Activated CD8-positive, alpha-beta memory T cell treated with anti-CD3 and anti-CD28 coated beads, Interleukin-2, amount 10 ng/mL, durations not matched to agents 7 days and 5 days (primary cell): ENCODE results near the gene PDLIM3. TPM values are rescaled to one million over a fixed set of nuclear protein-coding genes. Genes with fewer than 3 reads are reported as not detected.
"Not testable (repeated sequence)": the region's sequence is repeated elsewhere in the genome, so short reads cannot be mapped to it uniquely, and the experiment has no call there.

Experiments used
- ATAC-seq: fragments of 150-1000 bp; cut with Tn5 transposase; one replicate; pipeline ENCODE4 v1.10.0; 2021; ENCODE audit warnings: moderate library complexity
- CTCF ChIA-PET: fragments of 350-600 bp; sonication (Branson Sonifier 250); formaldehyde crosslinking; loops from one replicate; lab custom pipeline; 2021; ENCODE audit warnings: antibody characterized with exemption; lab: Charles Lee
- DNase-seq: peaks from one replicate; pipeline ENCODE4 v3.0.0-alpha.2; 2020
- H3K27ac Mint-ChIP-seq: one replicate; pipeline ENCODE4 v1.8.0; 2021; ENCODE audit warnings: mild to moderate bottlenecking, mixed read lengths
- H3K27me3 Mint-ChIP-seq: one replicate; pipeline ENCODE4 v1.8.0; 2021; ENCODE audit warnings: mixed read lengths
- H3K36me3 Mint-ChIP-seq: one replicate; pipeline ENCODE4 v1.8.0; 2021; ENCODE audit warnings: mild to moderate bottlenecking, mixed read lengths
- H3K4me1 Mint-ChIP-seq: one replicate; pipeline ENCODE4 v1.8.0; 2021; ENCODE audit warnings: mixed read lengths
- H3K4me3 Mint-ChIP-seq: one replicate; pipeline ENCODE4 v1.8.0; 2021; ENCODE audit warnings: mild to moderate bottlenecking, moderate library complexity, mixed read lengths
- H3K9me3 Mint-ChIP-seq: one replicate; pipeline ENCODE4 v1.8.0; 2022; ENCODE audit warnings: low read depth, mixed read lengths
- total RNA-seq, 2 experiments: library from RNA; stranded (reverse); gene quantifications; one replicate each; pipeline ENCODE4 v1.2.3, GENCODE V29; 2021

PDLIM3 gene
- total RNA-seq, 2 experiments from 2014 or later = not detected

DNA sequence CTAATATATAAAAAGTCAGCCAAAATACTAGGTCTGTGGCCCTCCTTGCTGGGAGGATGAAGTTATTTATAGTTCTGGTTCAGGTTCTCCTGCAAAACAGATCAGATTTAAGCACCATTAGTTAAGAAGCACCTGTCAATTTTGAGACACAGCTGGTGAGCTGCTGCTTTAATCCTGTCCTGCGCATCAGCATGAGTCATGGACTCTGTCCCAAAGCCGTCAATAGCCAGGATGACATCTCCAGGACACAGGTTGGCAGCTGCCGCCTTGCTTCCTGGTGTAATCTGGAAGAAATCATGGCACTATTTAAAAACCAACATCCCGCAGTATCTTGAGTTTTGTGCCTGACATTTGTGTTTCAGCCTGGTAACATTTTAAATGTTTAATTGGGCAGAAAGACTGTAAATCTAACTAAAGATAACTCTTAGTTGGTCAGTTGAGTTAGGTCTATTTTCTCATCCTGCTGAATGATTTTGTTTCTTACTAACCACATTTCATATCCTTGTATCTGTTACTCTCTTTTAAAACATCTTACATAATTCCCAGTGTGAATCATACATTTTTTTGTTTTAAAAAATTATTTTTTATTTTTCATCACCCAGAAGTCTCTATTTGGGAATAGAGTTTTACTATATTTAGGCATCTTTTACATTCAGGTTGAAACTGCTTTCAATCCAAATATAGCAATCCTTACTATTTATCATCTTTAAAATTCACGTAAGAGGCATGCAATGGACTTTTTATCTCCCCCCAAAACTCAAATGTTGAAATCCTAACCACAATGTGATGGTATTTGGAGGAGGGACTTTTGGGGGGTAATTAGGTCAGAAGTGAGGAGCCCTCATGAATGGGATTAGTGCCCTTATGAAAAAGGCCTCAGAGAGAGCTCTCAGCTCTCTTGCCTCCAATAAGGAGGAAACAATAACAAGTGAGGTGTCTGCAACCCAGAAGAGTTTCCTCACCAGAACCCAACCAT lies 10.1 kb downstream of the PDLIM3 start:
- H3K27ac Mint-ChIP-seq = no peak overlapping the region
- ATAC-seq (no peak), DNase-seq (no peak)
- peaks cover 3% of the 10 kb centered on the region for H3K9me3 Mint-ChIP-seq
- no peak overlapping the region for H3K4me3 Mint-ChIP-seq
- H3K36me3 Mint-ChIP-seq = no peaks in the 10 kb centered on the region
- H3K4me1 Mint-ChIP-seq = no peaks in the 10 kb centered on the region
- peaks cover 44% of the 10 kb centered on the region for H3K27me3 Mint-ChIP-seq
- CTCF ChIA-PET = no interaction called here

DNA sequence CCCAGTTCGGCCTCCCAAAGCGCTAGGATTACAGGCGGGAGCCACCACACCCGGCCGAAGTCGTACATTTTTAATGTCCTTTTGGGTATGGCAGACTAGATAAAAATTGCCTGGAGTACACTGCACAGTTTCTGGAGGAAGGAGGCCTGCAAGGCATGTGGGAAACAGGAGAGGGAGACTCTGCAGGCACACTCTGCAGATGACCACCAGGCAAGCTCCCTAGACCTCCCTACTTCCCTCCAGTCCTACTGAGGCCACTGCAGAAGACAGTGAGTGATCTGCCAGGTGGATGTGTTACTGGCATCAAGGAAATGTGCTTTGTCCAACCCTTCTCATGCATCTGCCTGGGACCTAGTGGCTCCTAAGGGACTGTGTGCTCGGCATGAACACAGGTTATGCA lies 11.4 kb downstream of the PDLIM3 start:
- Mint-ChIP-seq H3K27ac (no peak overlapping the region), H3K4me1 (no peaks in the 10 kb centered on the region)

DNA sequence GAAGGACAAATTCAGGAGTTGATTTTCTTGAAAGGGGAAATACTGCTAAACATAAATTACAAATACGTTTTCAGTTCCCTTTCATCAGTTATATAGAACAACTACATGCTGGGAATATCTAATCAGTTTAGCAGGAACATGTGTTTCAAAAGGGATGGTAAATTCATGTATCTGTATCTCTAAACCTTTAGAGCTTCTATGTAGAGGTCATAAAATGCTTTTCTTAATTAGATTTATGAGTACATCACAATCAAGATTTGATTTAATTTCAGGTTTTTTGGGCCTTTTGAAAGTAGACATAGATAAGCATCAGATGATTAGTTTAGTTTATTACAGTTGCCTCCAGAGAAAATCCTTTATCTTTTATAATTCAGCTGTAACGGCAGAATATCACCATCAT lies 12.9 kb downstream of the PDLIM3 start:
- Mint-ChIP-seq H3K27me3 (peaks cover 43% of the 10 kb centered on the region), H3K4me3 (no peak overlapping the region), H3K36me3 (no peaks in the 10 kb centered on the region), H3K9me3 (peaks cover 3% of the 10 kb centered on the region), H3K27ac (no peak overlapping the region), H3K4me1 (no peaks in the 10 kb centered on the region)
- DNase-seq (no peak), ATAC-seq (no peak)
- CTCF ChIA-PET = no interaction called here

More for the DNA sequence above, 11.4 kb downstream of the PDLIM3 start:
- H3K9me3 Mint-ChIP-seq = peaks cover 3% of the 10 kb centered on the region
- H3K36me3 Mint-ChIP-seq = no peaks in the 10 kb centered on the region
- CTCF ChIA-PET = no interaction called here
- H3K27me3 Mint-ChIP-seq = peaks cover 42% of the 10 kb centered on the region
- no peak overlapping the region for H3K4me3 Mint-ChIP-seq
- no peak for ATAC-seq
- DNase-seq = no peak

DNA sequence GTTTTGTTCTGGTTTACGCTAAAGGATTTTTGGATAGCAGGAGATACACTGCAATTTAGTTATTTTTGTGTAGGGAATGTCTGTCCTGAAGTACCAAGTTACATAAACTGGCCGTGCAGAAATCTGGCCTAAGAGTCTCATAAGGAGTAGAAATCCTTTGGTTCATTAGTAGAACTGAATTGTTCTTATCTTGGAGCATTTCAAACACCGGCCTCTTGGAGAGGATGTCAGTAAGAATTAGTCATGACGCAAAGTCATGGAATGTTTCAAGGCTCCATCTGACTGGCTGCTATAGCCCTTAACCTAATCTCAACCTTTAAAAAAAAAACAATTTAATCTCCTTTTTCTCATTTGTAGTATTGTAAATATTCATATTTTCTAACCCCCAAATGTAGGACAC lies 15.2 kb downstream of the PDLIM3 start:
- ATAC-seq = no peak
- Mint-ChIP-seq H3K4me1 (no peaks in the 10 kb centered on the region), H3K9me3 (no peaks in the 10 kb centered on the region), H3K36me3 (no peaks in the 10 kb centered on the region), H3K4me3 (no peak overlapping the region), H3K27me3 (peaks cover 42% of the 10 kb centered on the region), H3K27ac (no peak overlapping the region)
- no peak for DNase-seq
- CTCF ChIA-PET = no interaction called here

DNA sequence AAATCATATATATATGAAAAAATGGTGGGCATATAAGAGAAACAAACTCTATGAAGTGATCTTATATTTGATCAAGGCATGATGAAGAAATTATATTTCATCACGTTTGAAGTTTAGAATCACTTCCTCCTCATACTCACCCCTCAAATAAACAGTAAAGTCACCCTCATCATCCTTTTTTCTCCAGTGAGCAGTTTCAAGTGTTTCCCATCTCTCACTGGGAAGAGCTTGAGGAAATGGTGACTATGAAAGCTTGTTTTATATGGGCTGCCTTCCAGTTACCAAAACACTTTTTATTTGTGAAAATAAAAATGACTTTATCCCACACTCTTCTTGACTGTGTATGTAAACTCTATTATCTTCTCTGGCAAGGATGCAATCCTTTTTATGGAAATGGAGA lies 16.8 kb downstream of the PDLIM3 start:
- Mint-ChIP-seq H3K9me3 (no peaks in the 10 kb centered on the region), H3K4me3 (no peak overlapping the region), H3K27ac (no peak overlapping the region), H3K27me3 (peaks cover 46% of the 10 kb centered on the region), H3K4me1 (peaks cover 5% of the 10 kb centered on the region), H3K36me3 (no peaks in the 10 kb centered on the region)
- ATAC-seq (no peak), DNase-seq (no peak)
- CTCF ChIA-PET = interaction anchor here (1.4 kb wide), 1 partner anchor 16 kb away, joined by 5 read pairs; the partner anchor contains the start of gene PDLIM3

DNA sequence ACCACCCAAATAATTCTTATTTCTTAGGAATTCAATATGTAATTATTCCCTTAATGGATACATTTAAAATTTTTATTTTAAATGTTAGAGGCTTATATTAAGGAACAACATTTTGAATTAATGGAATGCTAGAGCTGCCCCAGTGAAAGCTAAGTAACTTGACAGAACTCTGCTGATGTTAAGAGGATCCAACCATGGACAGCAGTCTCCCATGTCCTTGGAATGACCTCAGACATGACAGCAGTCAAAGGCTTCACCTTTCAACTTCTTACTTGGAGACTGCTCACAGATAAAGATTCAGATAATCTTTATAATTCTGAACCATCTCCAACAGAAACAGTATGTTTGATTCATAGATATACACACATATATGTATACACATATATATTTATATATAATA lies 17.2 kb downstream of the PDLIM3 start:
- Mint-ChIP-seq H3K27me3 (peaks cover 47% of the 10 kb centered on the region), H3K36me3 (no peaks in the 10 kb centered on the region), H3K4me1 (peaks cover 9% of the 10 kb centered on the region), H3K9me3 (no peaks in the 10 kb centered on the region), H3K27ac (no peak overlapping the region), H3K4me3 (no peak overlapping the region)
- ATAC-seq (no peak), DNase-seq (no peak)
- CTCF ChIA-PET = interaction anchor here (1.4 kb wide), 1 partner anchor 16 kb away, joined by 5 read pairs; the partner anchor contains the start of gene PDLIM3

DNA sequence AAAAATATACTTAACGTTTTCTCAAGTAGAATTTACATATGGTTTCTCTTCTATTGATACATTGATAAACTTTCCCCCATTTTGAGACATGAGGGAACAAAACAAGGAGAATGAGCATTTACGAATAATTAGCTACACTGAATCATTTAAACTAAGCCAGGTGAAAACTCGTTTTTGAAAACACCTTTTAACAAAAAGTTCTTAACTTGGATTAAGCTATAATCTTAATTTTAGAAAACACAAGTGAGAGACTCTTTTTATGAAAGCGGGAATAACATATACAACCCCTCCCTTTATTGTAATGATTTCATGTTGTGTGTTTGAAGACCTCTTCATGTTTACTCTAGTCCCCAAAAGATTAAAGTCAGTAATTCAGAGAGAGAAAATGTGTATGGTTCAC lies 20.1 kb downstream of the PDLIM3 start:
- CTCF ChIA-PET = no interaction called here
- H3K36me3 Mint-ChIP-seq = no peaks in the 10 kb centered on the region
- DNase-seq (no peak), ATAC-seq (no peak)
- no peak overlapping the region for H3K27ac Mint-ChIP-seq
- peaks cover 11% of the 10 kb centered on the region for H3K4me1 Mint-ChIP-seq
- no peak overlapping the region for H3K4me3 Mint-ChIP-seq
- peaks cover 71% of the 10 kb centered on the region for H3K27me3 Mint-ChIP-seq
- H3K9me3 Mint-ChIP-seq = no peaks in the 10 kb centered on the region

DNA sequence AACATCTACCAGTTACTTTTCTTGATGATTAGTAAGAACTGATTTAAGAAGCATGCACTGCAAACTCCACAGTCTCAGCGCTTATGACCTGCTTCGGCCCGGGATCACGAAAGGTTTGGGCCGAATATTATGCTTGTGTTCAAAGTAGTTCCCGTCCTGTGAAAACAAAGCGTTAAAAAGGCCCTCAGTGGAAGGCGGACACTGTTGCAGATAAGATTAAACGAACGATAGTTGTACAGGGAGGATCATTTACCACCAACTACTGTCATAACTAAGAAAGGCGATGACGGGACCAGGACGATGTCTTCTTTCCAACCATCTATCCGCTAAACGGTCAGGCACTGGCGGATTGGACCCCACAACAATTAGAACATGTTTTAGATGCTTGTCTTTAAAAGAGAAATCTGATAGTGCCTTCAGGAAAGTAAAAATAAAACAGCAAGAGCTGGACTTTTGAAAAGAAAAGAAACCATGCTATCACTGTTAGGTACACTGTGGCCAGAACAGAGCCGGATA lies 21.1 kb downstream of the PDLIM3 start:
- Mint-ChIP-seq H3K27ac (no peak overlapping the region), H3K36me3 (no peaks in the 10 kb centered on the region), H3K27me3 (peaks cover 77% of the 10 kb centered on the region), H3K9me3 (no peaks in the 10 kb centered on the region), H3K4me1 (peaks cover 11% of the 10 kb centered on the region), H3K4me3 (no peak overlapping the region)
- no peak for DNase-seq
- CTCF ChIA-PET = no interaction called here
- ATAC-seq = no peak

DNA sequence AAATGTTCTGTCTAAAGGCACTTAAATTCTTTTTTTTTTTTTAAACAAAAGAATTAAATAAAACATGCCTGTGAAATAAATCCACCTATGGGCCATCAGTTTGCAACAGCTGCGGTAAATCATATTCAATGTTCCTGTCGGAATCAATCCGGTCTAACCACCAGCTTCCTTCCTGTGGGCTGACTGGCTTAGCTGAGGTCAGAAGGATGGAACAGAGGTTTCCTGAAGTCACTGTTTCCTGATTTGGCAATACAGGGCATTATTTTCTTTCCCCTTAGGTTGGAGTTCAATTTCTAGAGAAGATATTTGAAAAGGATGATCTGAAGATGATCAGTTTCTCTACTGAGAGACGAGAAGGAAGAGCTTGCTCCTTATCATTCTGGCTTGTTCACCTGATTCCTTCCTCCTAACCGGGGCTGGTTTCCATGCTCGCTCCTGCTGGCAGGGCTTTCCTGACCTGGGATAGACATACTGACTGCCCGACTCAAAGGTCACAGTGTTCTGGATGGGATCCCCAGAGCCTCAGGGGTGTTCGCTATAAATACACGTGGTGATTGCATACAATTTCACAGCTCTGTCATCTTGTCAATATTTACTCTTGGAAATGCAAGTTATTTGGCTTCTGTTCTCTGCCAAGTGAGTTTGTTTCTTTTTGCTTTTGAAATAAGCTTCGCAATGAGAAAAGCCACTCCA lies 21.7 kb downstream of the PDLIM3 start:
- Mint-ChIP-seq H3K27me3 (peaks cover 76% of the 10 kb centered on the region), H3K4me1 (peaks cover 11% of the 10 kb centered on the region), H3K27ac (no peak overlapping the region), H3K9me3 (no peaks in the 10 kb centered on the region), H3K36me3 (no peaks in the 10 kb centered on the region), H3K4me3 (no peak overlapping the region)
- CTCF ChIA-PET = no interaction called here
- DNase-seq (peak; percentile 57), ATAC-seq (no peak)

DNA sequence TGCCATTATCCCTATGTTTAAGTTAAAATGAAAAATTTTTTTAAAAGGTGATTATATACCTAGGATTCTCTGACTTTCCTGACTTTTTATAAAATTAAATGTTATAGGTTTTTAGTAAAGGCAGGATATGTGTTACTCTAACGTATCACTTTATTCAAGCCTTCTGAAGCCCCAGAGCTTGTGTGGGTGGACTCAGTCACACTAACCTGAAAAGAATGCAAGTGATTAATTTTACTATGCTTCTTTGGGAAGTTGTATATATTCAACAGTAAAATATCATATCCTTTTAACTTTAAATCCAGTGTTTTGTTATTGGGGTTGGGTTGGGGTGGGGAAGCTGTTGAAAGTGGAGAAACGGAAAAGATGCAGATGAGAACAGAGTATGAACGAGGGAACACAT lies 22.8 kb downstream of the PDLIM3 start:
- Mint-ChIP-seq H3K27ac (no peak overlapping the region), H3K4me1 (peaks cover 11% of the 10 kb centered on the region), H3K4me3 (no peak overlapping the region), H3K36me3 (no peaks in the 10 kb centered on the region), H3K27me3 (peaks cover 81% of the 10 kb centered on the region), H3K9me3 (no peaks in the 10 kb centered on the region)
- ATAC-seq (no peak), DNase-seq (no peak)
- CTCF ChIA-PET = no interaction called here

DNA sequence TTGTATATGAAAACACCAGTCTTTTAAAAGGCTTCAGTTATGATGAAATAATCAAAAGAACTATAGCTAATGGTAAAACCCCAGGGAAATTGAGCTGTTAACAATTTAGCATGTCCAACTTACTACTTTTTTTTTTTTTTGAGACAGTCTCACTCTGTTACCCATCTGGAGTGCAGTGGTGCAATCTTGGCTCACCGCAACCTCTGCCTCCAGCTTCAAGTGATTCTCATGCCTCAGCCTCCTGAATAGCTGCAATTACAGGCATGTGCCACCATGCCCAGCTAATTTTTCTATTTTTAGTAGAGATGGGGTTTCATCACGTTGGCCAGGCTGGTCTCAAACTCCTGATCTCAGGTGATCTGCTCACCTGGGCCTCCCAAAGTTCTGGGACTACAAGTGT lies 24.1 kb downstream of the PDLIM3 start:
- H3K36me3 Mint-ChIP-seq, H3K9me3 Mint-ChIP-seq, DNase-seq, H3K27ac Mint-ChIP-seq, H3K4me3 Mint-ChIP-seq, ATAC-seq, CTCF ChIA-PET: not testable (repeated sequence)
- peaks cover 11% of the 10 kb centered on the region for H3K4me1 Mint-ChIP-seq
- peaks cover 78% of the 10 kb centered on the region for H3K27me3 Mint-ChIP-seq

DNA sequence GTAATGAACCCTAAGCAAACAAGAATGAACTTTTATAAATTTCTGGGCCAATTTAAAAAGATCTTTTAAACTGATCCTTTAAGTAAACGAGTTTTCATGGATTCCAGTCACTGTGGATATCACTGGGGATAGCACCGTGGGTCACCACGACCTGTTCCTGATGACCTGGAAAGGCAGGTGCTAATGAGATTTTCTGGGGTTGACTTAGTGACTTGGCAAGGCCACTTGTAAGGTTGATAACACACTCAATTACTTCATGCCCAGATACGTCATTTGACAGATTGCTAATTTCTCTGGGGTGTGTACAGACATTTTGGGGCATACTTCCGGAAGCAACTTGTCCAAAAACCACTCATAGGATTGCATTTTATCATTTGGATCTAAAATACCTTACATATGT lies 24.5 kb downstream of the PDLIM3 start:
- DNase-seq (no peak), ATAC-seq (no peak)
- H3K4me1 Mint-ChIP-seq = peaks cover 11% of the 10 kb centered on the region
- H3K4me3 Mint-ChIP-seq = no peak overlapping the region
- peaks cover 79% of the 10 kb centered on the region for H3K27me3 Mint-ChIP-seq
- CTCF ChIA-PET = no interaction called here
- no peaks in the 10 kb centered on the region for H3K36me3 Mint-ChIP-seq
- no peak overlapping the region for H3K27ac Mint-ChIP-seq
- no peaks in the 10 kb centered on the region for H3K9me3 Mint-ChIP-seq

DNA sequence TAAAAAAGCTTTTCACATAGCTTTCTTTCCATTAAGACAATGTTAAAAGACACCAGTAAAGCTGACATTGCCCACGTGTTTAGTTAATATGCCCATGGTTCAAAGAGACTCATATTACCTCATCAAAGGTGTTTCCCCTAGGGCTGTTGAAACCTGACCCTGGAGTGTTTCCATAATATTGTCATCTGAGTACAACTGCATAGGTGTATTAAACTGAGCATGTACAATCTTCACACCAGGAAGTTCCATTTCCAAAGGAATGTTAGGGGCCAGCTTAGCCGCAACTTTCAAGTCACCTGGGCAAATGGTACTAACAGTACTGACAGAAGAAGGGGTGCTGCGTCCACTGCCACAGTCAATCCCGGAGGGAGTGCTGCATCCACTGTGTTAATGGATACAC lies 27.1 kb downstream of the PDLIM3 start:
- no peak overlapping the region for H3K27ac Mint-ChIP-seq
- H3K4me3 Mint-ChIP-seq = no peak overlapping the region
- no peak for ATAC-seq
- no peaks in the 10 kb centered on the region for H3K36me3 Mint-ChIP-seq
- CTCF ChIA-PET = no interaction called here
- H3K9me3 Mint-ChIP-seq = no peaks in the 10 kb centered on the region
- no peak for DNase-seq
- peaks cover 3% of the 10 kb centered on the region for H3K4me1 Mint-ChIP-seq
- peaks cover 64% of the 10 kb centered on the region for H3K27me3 Mint-ChIP-seq
